HG03432 (cell line): ENCODE data around the gene CUTC.
"Not testable (repeated sequence)": the region's sequence is repeated elsewhere in the genome, so short reads cannot be mapped to it uniquely, and the experiment has no call there.

Experiments
- ATAC-seq: cut with Tn5 transposase; IDR thresholded peaks from one replicate; pipeline ENCODE4 v1.9.1; 2021; ENCODE audit warnings: mild to moderate bottlenecking, moderate library complexity; ENCODE audit not compliant: unreplicated experiment

Gene CUTC

GRCh38 chr10:99742254-99742653 is 10.2 kb downstream of the CUTC start:
- ATAC-seq, result no peak

DNA sequence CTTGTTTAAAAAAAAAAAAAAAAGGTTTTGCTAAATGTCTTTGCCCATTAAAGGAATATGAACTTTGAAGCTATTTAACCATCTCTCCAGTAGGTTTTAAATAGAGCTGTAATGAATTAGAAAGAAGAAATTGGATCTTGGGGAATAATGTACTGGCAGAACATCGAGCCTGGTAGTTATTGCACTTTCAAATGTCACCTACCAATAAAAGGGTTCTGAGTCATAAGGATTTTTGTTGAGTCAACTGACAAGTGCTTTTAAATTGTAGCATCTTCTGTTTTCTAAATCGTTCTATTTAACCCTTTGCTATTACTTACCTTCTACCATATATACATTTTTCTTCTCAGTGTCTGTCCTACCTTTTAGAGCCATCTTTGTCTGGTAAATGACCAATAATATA is 10.7 kb downstream of the CUTC start:
- ATAC-seq, result no peak

- no peak for ATAC-seq
These were observed 11.8 kb downstream of the CUTC start for GRCh38 chr10:99743841-99744240.

DNA sequence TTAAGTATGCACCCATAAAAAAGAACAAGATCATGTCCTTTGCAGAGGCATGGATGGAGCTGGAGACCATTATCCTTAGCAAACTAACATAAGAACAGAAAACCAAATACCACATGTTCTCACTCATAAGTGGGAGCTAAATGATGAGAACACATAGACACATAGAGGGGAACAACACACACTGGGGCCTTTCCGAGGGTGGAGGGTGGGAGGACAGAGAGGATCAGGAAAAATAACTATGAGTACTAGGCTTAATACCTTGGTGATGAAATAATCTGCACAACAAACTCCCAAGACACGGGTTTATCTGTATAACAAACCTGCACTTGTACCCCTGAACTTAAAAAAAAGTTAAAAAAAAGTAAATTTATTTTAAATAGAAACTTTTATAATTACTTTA is 14.1 kb downstream of the CUTC start:
- ATAC-seq, result not testable (repeated sequence)

DNA sequence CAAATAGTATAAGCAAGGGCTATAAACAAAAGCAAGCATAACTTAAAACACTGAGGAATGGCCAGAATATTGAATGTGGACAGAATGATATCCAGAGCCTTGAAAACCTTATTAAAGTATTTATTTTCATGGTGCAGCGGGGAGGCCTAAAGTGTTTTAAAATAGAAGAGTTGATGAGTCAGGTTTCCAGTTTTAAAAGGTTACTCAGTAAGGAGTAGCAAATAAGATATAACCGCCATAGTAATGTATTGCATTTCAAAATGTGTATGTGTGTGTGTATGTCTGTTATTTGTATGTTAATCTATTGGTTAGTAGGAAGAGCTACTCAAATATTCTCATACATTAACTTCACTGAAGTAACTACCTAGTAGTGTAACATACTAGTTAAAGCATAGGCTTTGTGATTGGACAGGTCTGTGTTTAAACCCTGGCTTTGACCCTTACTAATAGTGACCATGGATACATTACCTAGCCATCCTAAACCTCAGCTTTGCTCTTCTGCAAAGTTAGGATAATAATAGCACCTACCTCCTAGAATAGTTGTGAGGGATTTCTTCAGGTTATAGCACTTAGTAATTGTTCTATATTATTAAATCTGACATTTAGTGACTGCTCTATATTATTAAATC is 16.9 kb downstream of the CUTC start:
- ATAC-seq, result no peak

- ATAC-seq, result no peak
These were observed 18.6 kb downstream of the CUTC start for GRCh38 chr10:99750641-99751040.

DNA sequence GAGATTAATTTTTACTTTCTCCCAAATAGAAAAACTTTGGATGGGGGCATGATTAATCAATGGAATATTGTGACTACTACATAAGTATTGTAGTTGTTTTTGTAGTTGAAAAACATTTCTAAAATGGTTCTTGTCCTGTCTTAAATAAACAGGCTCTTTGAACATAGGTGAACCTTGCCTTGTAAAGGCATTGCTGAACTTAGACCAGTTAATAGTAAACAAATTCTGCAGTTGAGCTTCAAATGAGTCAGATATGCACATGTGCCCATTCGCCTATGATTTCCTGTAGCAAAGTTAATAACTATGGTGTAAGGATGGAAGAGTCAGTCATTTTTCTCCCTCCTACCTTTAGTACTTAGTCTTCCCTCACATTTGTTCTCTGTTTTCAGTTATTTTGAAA is 22.6 kb downstream of the CUTC start:
- no peak for ATAC-seq

GRCh38 chr10:99756159-99756558 is 24.1 kb downstream of the CUTC start:
- no peak for ATAC-seq

DNA sequence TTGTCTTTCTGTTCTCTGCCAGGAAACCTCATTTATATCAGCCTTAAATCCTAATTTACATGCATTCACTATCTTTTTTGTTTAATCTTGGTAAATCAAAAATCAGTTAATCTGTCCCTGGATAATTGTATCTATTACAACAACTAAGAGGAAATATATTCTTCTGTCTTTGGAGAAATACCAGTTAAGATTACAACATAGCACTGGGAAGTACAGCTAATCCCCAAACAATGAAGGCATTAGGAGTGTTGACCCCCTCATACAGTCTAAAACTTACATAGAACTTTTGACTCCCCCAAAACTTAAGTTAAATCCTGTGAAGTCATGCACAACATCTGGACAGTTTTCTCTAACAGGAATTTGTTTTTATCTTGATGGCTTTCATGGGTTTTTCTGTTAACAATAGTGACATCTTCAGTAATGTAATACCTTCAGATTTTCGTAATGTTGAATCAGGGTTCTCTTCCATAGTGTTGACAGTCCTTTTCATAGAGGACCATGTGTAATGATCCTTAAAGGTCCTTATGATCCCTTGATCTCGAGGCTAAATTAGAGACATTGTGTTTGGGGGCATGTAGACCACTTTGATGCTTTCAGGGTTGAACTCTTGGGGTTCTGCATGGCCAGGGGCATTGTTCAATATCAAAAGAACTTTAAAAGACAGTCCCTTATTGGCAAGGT is 26.3 kb downstream of the CUTC start:
- no peak for ATAC-seq

- ATAC-seq, result no peak
These were observed 28.3 kb downstream of the CUTC start for GRCh38 chr10:99760321-99760720.

GRCh38 chr10:99761365-99761764 is 29.3 kb downstream of the CUTC start:
- no peak for ATAC-seq

DNA sequence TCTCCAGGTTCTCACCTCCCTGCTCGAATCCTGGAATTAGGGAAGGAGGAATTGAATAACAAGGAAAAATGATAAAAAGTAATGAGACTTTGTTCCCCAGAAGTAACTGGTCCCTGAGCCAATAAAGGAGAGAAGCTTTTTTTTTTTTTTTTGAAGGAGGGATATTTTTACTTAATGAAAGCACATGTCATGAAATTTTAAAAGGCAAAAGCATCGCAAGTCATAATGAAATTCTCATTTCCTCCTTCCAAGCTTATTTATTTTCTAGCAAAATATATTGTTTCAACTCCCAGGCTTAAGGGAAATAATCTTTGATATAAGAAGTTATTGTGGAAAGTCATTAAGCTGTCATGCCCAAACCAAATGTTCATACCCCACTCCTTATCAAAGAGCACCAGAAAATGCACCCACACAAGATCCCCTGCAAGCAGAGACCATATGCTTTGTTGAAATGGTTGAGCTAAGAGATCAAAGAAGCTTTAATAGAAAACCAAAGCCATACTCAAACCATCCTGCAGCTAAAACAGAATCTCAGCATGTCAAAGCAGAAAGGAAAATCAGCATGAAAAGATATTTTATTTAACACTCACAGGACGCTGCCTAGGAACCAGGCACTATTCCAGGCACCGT is 33.8 kb downstream of the CUTC start:
- ATAC-seq, result no peak

DNA sequence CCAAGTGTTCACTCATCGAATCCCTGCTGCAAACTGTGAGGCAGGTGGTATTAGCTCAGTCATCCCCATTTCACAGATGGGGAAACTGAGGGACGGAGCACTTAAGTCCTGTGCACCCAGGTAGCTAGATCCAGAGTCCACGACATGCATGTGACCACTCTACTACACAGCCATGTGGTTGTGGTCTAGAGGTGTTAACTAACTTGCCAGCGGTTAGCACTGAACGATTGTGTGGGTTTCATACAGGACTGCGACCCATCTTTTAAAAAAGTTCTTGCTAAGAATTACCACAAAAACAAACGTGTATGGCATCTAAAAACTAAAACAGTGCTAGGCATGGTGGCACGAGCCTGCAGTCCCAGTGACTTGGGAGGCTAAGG is 34.3 kb downstream of the CUTC start:
- ATAC-seq, result peak; percentile 86

- no peak for ATAC-seq
These were observed 35.9 kb downstream of the CUTC start for GRCh38 chr10:99767901-99768300.

- ATAC-seq, result no peak
These were observed 36.5 kb downstream of the CUTC start for GRCh38 chr10:99768556-99768955.

- no peak for ATAC-seq
These were observed 37.7 kb downstream of the CUTC start for GRCh38 chr10:99769706-99770105.

- no peak for ATAC-seq
These were observed 38.5 kb downstream of the CUTC start for GRCh38 chr10:99770408-99771045.

GRCh38 chr10:99775850-99776249 is 43.8 kb downstream of the CUTC start:
- ATAC-seq, result no peak

DNA sequence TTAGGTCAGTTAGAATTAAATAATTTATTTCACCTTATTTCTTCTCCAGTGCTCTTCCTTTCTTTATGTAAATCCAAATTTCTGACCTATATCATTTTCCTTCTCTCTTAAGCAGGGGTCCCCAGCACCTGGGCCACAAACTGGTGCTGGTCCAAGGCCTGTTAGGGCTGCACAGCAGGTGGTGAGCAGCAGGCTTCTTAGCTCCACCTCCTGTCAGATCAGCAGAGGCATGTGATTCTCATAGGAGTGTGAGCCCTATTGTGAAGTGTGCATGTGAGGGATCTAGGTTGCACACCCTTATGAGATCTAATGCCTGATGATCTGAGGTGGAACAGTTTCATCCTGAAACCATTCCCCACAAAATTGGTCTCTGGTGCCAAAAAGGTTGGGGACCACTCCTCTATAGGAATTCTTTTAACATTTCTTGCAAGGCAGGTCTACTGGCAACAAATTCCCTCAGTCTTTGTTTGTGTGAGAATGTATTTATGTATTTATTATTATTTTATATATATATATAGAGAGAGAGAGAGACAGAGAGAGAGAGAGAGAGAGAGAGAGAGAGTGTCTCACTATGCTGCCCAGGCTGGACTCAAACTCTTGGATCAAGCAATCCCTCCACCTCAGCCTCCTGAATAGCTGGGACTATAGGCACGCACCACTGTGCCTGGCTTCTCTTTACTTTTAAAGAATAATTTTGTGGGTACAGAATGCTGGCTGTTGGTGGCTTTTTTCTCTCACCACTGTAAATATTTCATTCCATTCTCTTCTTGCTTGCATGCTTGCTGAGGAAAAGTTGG is 46.1 kb downstream of the CUTC start:
- no peak for ATAC-seq

DNA sequence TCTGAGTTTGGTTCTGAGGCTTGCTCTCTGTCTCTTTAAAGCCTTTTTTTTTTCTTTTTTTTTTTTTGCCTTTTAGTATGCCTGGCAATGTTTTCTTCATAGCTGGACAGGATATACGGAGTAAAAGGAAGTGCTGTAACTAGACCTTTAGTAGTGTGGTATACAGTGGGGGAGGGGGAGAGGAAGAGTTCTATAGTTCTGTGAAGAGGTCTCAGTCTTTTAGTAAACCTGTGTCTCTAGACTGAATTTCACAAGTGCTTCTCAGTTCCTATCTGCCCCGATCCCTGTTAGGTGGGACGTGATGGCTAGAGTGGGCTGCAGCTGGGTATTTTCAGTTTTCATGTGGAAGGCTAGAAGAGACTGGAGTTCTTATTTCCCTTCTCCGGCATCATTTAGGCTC is 47.3 kb downstream of the CUTC start:
- ATAC-seq, result no peak

GRCh38 chr10:99781734-99782429 is 49.8 kb downstream of the CUTC start:
- ATAC-seq, result no peak
